IPS DF 6.9 (cell line): ENCODE measurements around the gene DCAF4.

Experiments
- DNase-seq: peaks from one replicate; pipeline ENCODE4 v3.0.0-alpha.2; 2013; ENCODE audit warnings: low read depth, low spot score
- H3K27ac ChIP-seq: one replicate; pipeline ENCODE4 v1.5.1; 2013; ENCODE audit warnings: low read length, control low read depth
- H3K27me3 ChIP-seq: 2 replicates; pipeline ENCODE4 v1.6.1; 2013; ENCODE audit warnings: mild to moderate bottlenecking, low read length; ENCODE audit not compliant: control insufficient read depth, insufficient read depth
- H3K36me3 ChIP-seq: 2 replicates; pipeline ENCODE4 v1.6.1; 2013; ENCODE audit warnings: low read length; ENCODE audit not compliant: control insufficient read depth, insufficient read depth
- H3K4me1 ChIP-seq: 2 replicates; pipeline ENCODE4 v1.6.1; 2013; ENCODE audit warnings: low read length; ENCODE audit not compliant: control insufficient read depth, insufficient read depth
- H3K4me3 ChIP-seq: 2 replicates; pipeline ENCODE4 v1.5.1; 2013; ENCODE audit warnings: mild to moderate bottlenecking, low read length
- H3K9me3 ChIP-seq: 2 replicates; pipeline ENCODE4 v1.6.1; 2013; ENCODE audit warnings: low read length, inconsistent platforms; ENCODE audit not compliant: control insufficient read depth, insufficient read depth
- WGBS: extraction: QIAGEN DNeasy Blood & Tissue Kit; methylation state at CpG from one replicate; pipeline ENCODE4 v1.1.7; 2013; ENCODE audit warnings: mixed read lengths, missing lambda C conversion rate; ENCODE audit not compliant: insufficient read length, insufficient coverage; 5-methylcytosine and 5-hydroxymethylcytosine counted together

DCAF4 gene

GRCh38 chr14:72894623-72895378 is 31.5 kb upstream of the DCAF4 start:
- WGBS: no CpG with 5 or more reads among the region's 25 CpGs
- Histone ChIP-seq H3K9me3 (no peaks in the 10 kb centered on the region), H3K27ac (no peak overlapping the region), H3K36me3 (no peaks in the 10 kb centered on the region), H3K27me3 (peaks cover 35% of the 10 kb centered on the region), H3K4me1 (peaks cover 9% of the 10 kb centered on the region), H3K4me3 (peak overlapping the region; percentile 17; the same call in 1 of the 2 replicates)
- no peak for DNase-seq

DNA sequence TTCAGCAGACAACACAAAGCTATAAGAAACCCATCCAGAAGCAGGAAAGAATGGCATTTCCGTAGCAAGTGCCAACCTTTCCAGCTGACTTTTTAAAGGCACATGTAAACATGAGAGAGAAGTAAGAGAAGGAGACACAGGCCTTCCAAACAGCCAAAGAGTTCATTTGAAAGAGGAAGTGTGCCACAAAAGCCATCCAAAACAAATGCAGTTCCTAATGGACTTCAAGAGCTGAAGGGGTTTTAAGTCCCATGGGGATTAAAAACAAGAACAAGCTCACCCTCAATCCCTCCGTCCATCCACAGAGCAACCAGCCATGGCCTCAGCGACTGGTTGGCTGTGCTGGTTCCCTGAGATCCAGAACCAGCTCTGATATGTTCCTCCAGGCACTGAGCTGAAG is 27.8 kb upstream of the DCAF4 start:
- Histone ChIP-seq H3K4me3 (no peak overlapping the region), H3K27ac (no peak overlapping the region), H3K4me1 (no peaks in the 10 kb centered on the region), H3K9me3 (no peaks in the 10 kb centered on the region), H3K27me3 (peaks cover 9% of the 10 kb centered on the region), H3K36me3 (no peaks in the 10 kb centered on the region)
- no peak for DNase-seq
- no CpG with 5 or more reads among the region's 3 CpGs for WGBS

DNA sequence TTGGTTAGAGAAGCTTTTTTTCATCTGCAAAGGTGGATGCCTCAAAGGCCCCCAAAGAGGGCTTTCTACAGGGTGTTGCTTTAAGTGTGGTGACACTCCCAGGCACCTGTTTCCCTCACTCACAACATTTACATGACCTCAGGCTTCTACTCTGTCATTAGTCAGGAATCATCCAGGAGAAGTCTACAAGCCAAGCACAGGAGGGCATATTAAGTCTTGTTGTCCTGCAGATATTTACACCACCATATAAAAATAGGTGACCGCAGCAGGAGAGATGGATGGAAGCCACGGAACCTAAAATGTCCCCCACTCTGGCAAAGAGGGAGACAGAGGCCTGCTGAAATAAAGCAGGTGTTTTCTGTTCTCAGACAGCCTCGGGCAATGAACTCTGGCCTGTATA is 24.9 kb upstream of the DCAF4 start:
- Histone ChIP-seq H3K27ac (no peak overlapping the region), H3K9me3 (no peaks in the 10 kb centered on the region), H3K4me3 (no peak overlapping the region), H3K36me3 (no peaks in the 10 kb centered on the region), H3K4me1 (no peaks in the 10 kb centered on the region), H3K27me3 (peaks cover 3% of the 10 kb centered on the region; the same call in 1 of the 2 replicates)
- no peak for DNase-seq
- WGBS: no CpG with 5 or more reads among the region's 3 CpGs

GRCh38 chr14:72902801-72903530 is 23.3 kb upstream of the DCAF4 start:
- no peak overlapping the region for H3K27ac ChIP-seq
- H3K4me1 ChIP-seq: no peaks in the 10 kb centered on the region
- no peak overlapping the region for H3K4me3 ChIP-seq
- no CpG with 5 or more reads among the region's 5 CpGs for WGBS
- no peak for DNase-seq
- no peaks in the 10 kb centered on the region for H3K36me3 ChIP-seq
- no peaks in the 10 kb centered on the region for H3K27me3 ChIP-seq
- H3K9me3 ChIP-seq: no peaks in the 10 kb centered on the region

DNA sequence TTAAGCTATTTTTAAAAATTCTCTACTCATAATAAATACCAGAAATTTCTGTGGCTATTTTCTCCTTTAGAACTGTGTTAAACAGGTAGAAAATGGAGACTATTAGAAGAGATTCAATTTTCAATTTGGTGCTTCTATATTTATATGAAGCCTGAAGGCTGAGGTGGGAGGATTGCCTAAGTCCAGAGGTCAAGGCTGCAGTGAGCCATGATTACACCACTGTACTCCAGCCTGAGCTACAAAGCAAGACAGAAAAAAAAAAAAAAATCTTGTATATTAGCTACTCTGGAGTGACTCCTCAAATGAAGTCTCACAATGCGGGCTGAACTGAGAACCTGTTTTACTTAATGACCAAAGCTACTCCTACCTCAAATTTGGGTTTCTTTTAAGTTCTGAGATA is 22.5 kb upstream of the DCAF4 start:
- Histone ChIP-seq H3K4me1 (peaks cover 2% of the 10 kb centered on the region; the same call in 1 of the 2 replicates), H3K9me3 (no peaks in the 10 kb centered on the region), H3K4me3 (no peak overlapping the region), H3K27me3 (no peaks in the 10 kb centered on the region), H3K27ac (no peak overlapping the region), H3K36me3 (no peaks in the 10 kb centered on the region)
- WGBS: no CpG with 5 or more reads among the region's 1 CpG
- DNase-seq: no peak

DNA sequence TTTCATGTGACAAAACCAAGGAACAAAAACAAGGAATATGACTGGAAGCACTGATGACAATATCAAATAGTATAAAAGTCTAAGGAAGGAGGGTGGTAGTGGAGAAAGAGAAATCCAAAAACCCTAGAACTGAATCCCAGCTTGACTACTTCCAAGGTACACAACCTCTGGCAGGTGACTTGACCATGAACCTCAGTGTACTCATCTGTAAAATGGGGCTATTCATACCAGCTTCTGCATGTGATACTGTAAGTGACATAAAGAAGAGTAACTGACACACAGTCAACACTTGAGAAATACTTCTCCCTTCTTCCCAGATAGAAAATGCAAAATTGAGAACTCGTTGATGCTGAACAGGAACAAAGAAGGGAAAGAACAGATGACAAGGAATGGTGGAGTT is 22.0 kb upstream of the DCAF4 start:
- no peak overlapping the region for H3K27ac ChIP-seq
- H3K9me3 ChIP-seq: no peaks in the 10 kb centered on the region
- no peak overlapping the region for H3K4me3 ChIP-seq
- no CpG with 5 or more reads among the region's 1 CpG for WGBS
- H3K4me1 ChIP-seq: peaks cover 2% of the 10 kb centered on the region
- no peaks in the 10 kb centered on the region for H3K36me3 ChIP-seq
- H3K27me3 ChIP-seq: no peaks in the 10 kb centered on the region
- no peak for DNase-seq

GRCh38 chr14:72904840-72905561 is 21.3 kb upstream of the DCAF4 start:
- no peaks in the 10 kb centered on the region for H3K9me3 ChIP-seq
- peaks cover 2% of the 10 kb centered on the region for H3K4me1 ChIP-seq
- no peak for DNase-seq
- H3K36me3 ChIP-seq: no peaks in the 10 kb centered on the region
- no peaks in the 10 kb centered on the region for H3K27me3 ChIP-seq
- no peak overlapping the region for H3K27ac ChIP-seq
- no peak overlapping the region for H3K4me3 ChIP-seq
- WGBS: no CpG with 5 or more reads among the region's 5 CpGs

- DNase-seq: no peak
- peaks cover 2% of the 10 kb centered on the region for H3K4me1 ChIP-seq
- no peaks in the 10 kb centered on the region for H3K27me3 ChIP-seq
- H3K4me3 ChIP-seq: no peak overlapping the region
- WGBS: no CpG with 5 or more reads among the region's 3 CpGs
- H3K27ac ChIP-seq: no peak overlapping the region
- no peaks in the 10 kb centered on the region for H3K9me3 ChIP-seq
- H3K36me3 ChIP-seq: no peaks in the 10 kb centered on the region
Measured at GRCh38 chr14:72906316-72906715, 19.9 kb upstream of the DCAF4 start.

DNA sequence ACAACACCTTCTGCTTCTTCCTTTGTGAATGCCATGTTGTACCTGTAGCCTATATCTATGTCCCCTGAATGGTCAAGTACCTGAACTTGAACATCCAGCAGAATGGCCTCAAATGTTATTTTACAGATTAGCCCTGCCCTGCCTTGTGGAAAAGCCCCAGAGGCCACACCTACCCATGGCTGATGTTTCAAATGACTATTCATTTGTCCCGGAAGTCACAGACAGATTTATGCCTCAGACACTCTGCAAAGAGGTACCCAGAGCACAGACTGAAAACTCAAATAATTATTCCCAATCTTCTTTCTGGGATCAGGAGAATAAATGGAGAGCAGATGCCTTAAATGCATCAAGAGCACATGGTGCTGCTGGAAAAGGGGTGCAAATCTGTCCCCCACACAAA is 19.4 kb upstream of the DCAF4 start:
- no CpG with 5 or more reads among the region's 1 CpG for WGBS
- Histone ChIP-seq H3K9me3 (no peaks in the 10 kb centered on the region), H3K27ac (no peak overlapping the region), H3K4me3 (no peak overlapping the region), H3K36me3 (no peaks in the 10 kb centered on the region), H3K27me3 (no peaks in the 10 kb centered on the region), H3K4me1 (peaks cover 2% of the 10 kb centered on the region)
- DNase-seq: no peak

DNA sequence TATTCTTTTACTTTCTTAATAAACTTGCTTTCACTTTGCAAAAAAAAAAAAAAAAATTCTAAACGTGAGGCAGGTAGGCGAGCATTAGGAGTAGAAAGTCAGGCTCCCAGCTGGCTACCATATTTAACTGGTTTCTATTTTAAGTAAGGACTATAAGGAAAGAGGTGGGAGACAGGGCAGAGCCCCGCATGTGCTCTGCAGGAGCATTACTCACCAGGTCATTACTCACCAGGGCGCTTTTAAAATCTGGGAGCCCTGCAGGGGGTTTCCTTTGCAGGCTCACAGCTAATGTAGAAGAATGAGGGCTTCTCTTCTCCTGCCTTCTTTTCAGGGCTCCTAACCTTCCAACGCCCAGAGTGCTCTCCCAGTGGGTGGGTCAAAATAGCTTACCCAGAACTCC is 18.4 kb upstream of the DCAF4 start:
- no peak overlapping the region for H3K4me3 ChIP-seq
- no CpG with 5 or more reads among the region's 5 CpGs for WGBS
- H3K4me1 ChIP-seq: peaks cover 2% of the 10 kb centered on the region

More for the DNA sequence above, 18.4 kb upstream of the DCAF4 start:
- Histone ChIP-seq H3K27me3 (no peaks in the 10 kb centered on the region), H3K36me3 (no peaks in the 10 kb centered on the region), H3K9me3 (no peaks in the 10 kb centered on the region), H3K27ac (no peak overlapping the region)
- no peak for DNase-seq
